NCI-H1417 (cell line): ENCODE results near the gene VEGFD.

Source experiments
- DNase-seq, 3 experiments: peaks; one replicate each; lab custom pipeline; 2025; lab: John Stamatoyannopoulos, UW

Gene VEGFD

GRCh38 chrX:15359701-15360100 is 24.5 kb downstream of the VEGFD start:
- no peak for DNase-seq

DNA sequence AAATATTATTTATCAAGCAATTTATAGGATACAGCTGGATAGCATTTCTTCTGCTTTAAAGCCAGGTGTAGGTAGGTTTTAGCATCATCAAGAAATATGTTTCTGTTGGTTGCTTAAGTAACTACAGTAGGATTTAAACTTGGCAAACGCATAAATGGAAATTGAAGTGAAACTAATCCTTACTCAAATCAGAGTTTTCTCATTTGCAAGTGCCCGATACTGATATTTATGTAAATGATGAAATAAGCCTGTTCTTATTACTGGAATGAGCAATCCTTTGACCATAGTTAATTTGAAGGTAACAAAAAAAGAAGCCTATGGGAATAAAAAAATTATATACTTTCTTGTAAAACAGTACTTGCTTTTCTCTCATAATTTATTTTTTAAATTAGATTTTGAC is 25.7 kb downstream of the VEGFD start:
- DNase-seq = no peak

DNA sequence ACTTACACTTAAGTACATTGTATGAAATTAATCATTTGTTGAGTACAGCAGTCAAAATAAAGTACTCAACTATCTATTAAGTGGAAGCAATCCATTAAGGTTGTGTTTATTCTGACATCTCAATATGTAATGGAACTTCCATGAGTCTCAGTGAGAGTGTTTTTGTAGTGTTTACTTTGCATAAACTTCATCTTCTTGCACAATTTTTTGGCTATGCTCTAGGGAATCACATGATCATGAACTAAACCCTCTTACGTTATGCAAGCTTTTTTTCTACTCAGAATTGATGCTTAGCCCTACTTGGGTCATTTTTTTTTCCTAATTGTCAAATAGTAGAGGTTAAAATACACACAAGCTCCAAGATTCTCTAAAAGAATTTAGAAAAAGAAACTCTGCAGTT is 27.8 kb downstream of the VEGFD start:
- no peak for DNase-seq

DNA sequence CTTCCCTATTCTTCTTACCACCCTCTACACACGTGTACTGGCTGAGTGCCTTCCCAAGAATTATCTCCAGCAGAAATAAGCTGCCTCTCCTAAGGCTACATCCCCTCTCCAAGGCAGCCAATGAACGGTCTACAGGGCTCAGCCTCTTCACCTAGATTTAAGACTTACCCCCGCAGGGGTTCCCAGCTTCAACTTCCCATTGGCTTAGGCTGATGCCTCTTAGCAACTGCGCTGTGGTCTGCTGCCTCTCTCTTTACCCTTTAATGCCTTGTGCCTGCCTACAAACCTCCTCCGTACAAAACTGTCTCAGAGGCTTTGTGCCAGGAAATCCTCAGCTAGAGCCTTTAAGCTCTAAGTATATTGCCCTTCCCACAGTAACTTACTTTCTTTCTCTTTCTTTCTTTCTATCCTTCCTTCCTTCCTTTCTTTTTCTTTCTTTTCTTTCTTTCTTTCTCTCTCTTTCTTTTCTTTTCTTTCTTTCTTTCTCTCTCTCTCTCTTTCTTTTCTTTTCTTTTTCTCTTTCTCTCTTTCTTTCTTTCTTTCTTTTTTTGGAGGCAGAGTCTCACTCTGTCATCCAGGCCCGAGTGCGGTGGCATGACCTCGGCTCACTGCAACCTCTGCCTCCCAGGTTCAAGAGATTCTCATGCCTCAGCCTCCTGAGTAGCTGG is 33.8 kb downstream of the VEGFD start:
- DNase-seq = peak in 1 of 3 experiments; percentile 16

- peak; percentile 51 to 90 (median 62) for DNase-seq
These were observed 35.2 kb downstream of the VEGFD start for GRCh38 chrX:15349046-15349445.

- no peak for DNase-seq
These were observed 38.2 kb downstream of the VEGFD start for GRCh38 chrX:15345976-15346375.

DNA sequence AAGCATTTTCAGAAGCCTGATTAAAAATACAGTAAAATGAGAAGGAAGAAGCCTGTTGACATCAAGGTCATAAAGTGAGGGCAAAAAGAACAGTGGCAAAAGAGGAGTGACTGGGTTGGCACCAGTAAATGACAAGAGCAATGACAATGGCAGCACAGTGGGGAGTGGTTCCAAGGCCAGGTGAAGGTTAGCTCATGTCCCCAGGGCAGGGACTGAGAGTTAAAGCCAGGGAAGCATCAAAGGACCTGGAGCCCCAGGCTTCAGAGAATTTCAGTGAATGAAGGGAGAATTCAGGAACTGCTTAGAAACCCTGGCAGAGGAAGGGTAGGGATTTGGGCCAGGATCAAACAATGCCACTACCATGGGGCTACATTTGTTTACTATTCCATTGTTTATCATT is 40.1 kb downstream of the VEGFD start:
- peak in 2 of 3 experiments; percentile 37 to 81 for DNase-seq

DNA sequence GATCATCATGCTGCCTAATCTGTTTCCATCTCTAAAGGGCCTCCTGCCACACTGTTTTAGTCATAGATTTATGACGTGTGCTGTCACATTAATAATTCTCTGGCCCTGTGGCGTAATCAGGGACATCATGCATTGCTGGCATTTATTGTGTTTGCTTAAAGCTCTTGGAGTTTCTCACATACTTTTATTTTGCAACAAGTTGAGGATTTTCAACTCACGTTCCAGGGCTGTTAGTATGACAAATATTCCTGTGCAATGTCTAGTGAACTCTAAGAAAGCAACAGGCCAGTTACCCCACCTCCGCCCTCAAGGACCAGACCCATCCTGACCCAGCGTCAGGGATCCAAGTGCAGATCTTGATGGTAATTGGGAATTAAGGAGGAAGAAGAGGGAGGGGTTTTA is 41.1 kb downstream of the VEGFD start:
- peak in 1 of 3 experiments; percentile 34 for DNase-seq

DNA sequence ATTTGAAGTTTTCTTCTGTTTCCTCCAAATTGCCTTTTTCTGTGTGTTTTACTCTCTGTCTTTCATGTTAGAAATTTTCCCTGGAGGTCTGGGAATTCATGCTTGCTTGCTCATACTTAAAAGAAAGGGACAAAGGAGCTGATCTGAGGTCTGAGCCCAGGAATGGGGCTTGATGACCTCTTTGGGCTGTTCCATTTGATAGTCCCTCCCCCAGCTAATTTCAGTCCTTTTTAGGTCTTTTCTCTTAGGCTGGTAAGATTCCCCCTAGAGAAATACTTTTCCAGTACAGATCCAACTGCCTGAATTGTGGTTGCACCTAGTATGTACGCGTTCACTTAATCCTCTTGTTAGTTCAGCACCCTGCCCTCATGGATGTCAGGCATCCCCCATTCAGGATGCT is 43.3 kb downstream of the VEGFD start:
- DNase-seq = no peak

GRCh38 chrX:15336023-15336413 is 48.2 kb downstream of the VEGFD start:
- peak in 2 of 3 experiments; percentile 62 to 88 for DNase-seq

DNA sequence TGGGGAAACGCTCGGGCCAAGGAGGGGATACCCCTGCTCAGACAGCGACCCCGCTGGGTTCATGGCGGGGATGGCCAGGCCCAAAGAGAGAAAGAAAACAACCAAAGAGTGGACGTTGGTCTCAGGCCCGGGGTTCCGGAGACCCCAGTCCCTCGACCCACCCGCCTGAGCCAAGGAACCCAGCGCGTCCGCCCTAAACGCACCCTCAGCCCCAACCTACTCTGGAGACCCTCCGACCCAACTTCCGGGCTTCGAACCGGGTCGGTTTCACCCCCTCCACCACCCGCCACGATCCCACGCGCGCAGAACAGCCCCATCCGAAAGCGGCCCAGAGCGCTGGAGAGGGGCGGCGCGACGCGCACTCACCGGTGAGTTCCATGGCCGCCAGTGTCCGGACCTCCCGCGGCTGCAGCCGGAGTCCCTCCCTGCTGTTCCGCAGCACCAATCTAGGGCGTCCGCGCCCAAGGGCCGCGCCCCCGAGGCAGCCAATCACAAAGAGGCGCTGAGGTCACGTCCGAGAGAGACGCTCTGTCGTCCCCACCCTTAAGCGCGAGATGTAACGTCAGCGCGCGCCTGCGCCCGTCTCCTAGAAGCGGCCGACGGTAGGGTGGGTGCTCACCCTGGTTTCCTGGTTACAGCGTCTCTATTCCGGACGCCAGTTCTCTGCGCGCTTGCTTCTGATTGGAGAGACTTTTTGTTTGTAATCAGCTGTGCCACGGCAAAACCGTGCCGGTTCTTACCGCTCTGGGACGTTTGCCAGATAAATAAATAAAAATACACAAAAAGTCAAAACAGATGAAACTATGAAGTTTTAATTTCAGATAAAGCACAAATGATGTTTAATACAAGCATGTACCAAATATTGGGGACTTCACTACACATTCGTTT is 48.8 kb downstream of the VEGFD start, which contains the start of gene PIGA:
PIGA (minus strand) TSS at position 389 of the 888 bp plus-strand sequence. CDS start 3,593 bp downstream, outside the sequence.
- peak; percentile 96 to 99 (median 99) for DNase-seq

- no peak for DNase-seq
These were observed 49.7 kb downstream of the VEGFD start for GRCh38 chrX:15334561-15334960.

DNA sequence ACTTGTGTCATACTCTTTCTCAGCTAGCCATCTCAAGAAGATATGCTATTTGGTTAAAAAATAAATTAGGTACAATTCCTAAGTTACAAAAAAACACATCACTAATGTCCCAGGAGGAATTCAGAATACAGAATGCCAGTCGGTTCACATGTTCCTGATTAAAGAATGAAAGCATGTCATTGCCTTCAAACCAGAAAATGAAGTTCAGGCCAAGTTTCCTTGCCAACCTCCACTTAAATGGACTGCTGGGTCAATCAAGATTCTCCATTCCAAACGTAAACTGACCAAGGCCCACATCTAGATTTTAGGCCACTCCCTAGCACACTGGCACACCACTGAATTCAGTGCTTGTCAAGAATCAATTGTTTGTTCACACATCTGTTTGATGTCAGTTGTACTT is 55.4 kb downstream of the VEGFD start:
- no peak for DNase-seq

DNA sequence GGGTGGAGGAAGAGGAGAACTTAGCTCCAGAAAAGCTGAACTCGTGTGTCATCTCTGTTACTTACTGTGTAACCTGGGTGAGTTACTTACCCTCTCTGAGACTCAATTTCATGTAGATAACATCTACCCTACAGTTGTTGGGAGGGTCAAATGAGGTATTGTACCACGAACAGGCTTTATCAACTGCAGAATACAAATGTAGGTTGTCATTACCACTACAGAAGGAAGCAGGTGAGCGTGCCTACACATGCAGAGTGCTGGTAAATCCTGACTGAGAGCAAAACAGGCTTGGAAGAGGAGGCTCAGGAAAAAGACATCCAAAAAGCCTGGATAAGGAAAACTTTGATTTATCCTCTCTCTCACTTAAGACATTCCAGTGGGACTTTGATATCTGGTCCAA is 56.1 kb downstream of the VEGFD start:
- DNase-seq = no peak

GRCh38 chrX:15322472-15322871 is 61.7 kb downstream of the VEGFD start:
- no peak for DNase-seq

- DNase-seq = no peak
These were observed 62.1 kb downstream of the VEGFD start for GRCh38 chrX:15322072-15322471.

DNA sequence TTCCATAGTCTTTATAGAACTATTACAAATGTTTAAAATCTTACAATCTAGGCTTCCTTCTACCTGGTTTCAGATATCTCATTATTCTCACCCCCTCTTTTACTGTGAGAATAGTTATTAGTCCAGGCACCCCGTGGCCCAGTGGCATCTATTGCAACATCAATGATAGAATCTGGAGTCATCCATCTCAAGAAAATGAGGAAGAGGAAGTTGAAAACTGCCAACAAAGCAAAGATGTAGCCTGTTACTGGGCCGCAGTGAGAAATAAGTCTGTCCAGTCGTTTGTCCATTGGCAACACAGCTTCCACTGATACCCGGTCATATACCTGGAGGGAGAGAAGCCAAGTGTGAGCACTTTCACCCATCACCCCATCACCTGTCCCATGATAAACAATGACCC is 62.8 kb downstream of the VEGFD start:
- DNase-seq = no peak

GRCh38 chrX:15320297-15320696 is 63.9 kb downstream of the VEGFD start:
- DNase-seq = no peak

DNA sequence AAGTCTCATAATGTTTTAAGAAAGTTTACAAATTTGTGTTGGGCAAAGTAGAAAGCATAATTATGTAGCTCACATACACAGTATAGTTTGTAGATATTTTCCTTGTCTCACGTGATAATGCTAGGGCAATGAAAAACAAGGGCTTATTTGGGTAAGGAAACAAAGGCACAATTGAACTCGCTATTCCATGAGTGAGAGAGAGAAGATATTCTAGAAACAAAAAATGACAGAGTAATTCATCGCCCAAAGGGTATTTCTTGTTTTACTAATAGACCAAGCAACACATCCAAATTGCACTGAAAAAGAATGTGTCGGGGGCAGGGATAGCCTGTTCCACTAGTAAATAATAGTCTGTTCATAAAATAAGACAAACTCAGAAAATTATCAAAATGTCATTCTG is 65.1 kb downstream of the VEGFD start:
- DNase-seq = no peak

DNA sequence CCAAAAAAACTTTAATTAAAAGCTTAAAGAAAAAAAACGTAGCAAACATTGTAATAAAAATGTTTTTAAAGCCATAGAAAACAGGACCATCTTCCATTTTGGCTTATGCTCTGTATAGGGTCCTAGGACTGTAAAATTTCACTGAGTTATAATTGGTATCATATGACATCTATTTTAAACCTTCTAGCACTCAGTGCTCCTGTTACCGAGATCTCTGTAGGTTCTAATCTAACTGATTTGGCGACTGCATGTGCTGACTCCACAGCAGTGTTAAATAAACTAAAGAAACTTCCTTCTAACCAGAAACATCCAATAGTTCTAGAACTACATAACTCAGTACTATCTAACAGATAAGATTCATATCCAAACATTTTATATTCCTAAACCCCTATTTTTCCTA is 68.7 kb downstream of the VEGFD start, which contains the start of gene ASB11:
ASB11 (minus strand) TSS at position 132 of the 400 bp plus-strand sequence; CDS start at position 97, 35 bp downstream.
- DNase-seq = no peak

- DNase-seq = no peak
These were observed 69.7 kb downstream of the VEGFD start for GRCh38 chrX:15314472-15314871.

DNA sequence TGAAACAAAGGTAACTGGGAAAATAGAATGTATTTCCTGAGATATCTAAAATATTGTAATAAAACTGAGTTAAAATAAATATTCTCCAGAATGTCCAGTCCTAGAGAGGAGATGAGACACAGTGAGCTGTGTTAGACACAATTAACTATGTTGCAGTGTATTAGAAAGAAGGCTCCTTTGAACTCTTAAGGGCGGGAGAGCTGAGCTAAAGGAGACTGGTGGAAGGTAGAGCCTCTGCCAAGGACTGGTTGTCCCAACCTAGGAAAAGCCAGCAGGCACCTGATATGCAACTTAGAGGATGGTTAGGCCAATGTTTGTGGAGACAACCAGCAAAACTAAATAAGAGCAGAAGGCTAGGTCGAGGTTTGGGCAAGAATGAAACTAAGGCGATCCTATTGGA is 73.1 kb downstream of the VEGFD start:
- no peak for DNase-seq

- DNase-seq = peak in 2 of 3 experiments; percentile 57 to 89
These were observed 74.1 kb downstream of the VEGFD start for GRCh38 chrX:15310117-15310516.
